HG02840 (cell line): ENCODE results near the gene STIMATE.

ENCODE experiments used
- ATAC-seq: cut with Tn5 transposase; IDR thresholded peaks from one replicate; pipeline ENCODE4 v1.9.1; 2021; ENCODE audit warnings: mild to moderate bottlenecking, moderate library complexity, moderate number of reproducible peaks; ENCODE audit not compliant: unreplicated experiment, low FRiP score

Gene STIMATE

DNA sequence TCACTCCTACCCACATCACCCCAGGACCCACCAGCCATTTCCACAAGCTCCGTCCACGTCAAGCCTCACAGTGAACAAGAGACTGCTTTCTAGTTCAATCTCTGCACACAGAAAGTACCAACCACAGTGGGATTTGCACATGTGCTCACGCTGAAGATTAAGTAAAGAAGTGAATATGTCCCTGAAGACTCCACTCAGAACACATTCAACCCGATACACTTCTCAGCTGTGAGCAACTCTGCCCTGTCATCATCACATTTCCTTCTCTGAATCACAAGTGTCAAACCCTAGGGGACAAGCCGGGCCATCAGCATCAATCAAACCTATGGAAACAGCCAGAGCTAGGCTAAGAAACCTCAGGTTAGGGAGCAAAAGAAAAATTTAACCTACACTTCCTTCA, 1.9 kb downstream of the STIMATE start:
- ATAC-seq, result no peak

DNA sequence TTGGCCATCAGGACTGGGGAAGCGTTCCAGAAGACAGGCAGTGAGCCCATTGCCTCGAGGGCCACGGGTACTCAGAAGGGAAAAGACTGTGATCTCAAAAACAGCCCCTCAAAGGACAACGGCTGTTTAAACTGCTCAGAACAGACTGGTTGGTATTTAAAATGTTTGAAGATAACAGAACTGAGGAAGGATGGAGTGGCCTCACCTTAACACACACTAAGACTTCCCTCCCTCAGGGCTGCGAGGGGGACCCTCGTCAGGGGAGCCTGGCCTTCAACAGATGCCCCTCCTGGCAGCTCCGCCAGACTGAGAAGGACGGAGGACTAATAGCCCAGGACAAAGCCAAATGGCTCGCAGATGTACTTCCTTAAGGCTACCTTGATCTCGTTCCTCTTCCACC, 2.6 kb downstream of the STIMATE start:
- no peak for ATAC-seq

DNA sequence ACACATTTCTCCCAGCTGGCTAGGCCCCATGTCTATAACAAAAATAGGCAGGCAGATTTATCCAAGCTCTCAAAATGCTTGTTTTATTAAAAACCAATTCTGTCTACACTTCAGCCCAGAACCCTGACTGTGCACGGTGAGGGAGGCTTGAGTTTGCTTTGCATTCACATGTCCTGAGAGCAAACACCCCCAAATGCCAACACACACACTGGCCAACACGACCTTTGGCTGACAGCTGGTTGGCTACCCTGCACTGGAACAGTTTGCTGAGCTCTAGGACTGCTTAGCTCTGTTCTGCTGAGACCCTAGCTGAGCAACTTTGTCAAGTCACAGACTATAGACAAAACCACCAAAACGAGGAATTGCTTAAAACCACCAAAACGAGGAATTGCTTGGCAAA, 3.6 kb downstream of the STIMATE start:
- ATAC-seq, result no peak

DNA sequence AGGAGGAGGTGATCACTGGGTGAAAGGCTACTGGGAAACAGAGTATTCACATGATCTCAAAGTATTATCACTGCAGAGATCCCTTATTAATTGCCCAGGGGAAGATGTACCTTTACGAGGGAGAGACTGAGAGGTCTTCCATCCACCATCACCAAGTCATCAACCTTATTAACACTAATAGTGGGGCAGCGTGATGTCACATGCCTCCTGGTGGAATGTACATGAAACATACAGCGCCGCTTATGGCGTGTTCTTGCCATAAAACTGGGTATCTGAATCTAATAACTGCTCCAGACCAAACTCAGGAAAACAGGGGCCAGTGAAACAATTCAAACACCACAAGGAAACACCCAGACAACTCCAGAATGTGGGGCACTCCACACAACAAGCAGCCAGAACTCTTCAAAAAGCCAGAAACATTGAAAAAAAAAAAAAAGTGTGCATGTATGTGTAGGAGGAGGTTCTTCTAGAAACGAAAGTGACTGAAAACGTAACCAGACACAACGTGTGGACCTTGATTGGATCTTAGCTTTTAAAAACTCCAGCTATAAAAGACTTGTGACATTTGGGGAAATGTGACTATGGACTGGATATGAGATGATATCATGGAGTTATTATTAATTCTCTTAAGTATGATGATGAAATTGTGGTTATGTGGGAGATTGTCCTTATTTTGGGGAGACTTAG, 4.6 kb downstream of the STIMATE start:
- ATAC-seq, result no peak

DNA sequence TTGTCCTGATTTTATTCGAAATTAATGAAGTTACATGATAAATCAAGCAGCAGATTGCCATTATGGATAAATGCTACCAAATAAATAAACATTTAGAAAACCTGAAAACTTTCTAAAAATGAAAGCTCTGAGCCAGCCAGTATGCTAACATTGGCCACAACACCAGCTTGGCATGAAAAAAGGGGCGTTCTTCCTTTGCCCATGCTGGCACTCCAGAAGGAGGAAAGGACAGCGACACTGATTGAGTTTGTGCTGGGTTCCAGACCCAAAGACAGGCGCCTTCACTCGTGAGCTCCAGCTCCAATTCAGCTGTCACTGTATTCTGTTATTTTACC, 5.1 kb downstream of the STIMATE start:
- ATAC-seq, result no peak

DNA sequence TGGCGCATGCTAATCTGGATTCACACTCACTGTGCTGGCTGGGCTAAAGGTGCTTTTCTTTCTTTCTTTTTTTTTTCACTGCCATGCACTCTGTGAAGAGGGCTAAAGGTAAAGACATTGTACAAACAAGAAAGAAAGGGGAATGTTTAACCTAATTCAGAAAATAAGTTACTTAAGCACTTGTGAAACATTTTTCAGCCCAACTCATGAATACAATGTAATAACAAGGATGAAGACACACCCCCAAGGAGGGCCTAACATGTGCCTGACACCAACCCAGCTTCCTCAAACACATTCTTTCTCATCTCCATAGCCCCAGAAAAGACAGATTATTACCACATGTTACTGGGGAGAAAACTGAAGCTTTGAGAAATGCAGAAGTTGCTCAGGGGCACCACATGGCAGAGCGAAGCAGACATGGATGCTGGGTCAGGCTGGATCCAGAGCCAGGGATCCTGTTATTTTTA, 5.7 kb downstream of the STIMATE start:
- ATAC-seq, result no peak

DNA sequence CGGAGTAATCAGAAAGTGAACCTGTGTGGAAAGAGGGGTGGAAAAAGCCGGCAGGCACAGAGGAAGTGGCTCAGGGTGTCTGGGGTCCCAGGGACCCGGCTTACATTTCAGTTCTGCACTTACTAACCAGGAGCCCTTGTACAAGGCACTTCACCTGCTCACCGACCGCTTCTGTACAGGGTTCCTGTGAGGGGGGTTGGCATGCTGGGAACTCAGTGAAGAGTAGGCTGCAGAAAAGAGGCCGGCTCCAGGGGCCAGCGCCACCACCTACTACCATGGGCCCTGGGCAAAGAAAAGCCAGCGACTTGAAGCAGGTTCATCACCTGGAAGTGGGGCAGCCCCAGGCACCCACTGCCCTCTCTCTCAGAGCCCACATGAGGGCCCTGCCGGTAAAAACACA, 6.2 kb downstream of the STIMATE start:
- ATAC-seq, result no peak

DNA sequence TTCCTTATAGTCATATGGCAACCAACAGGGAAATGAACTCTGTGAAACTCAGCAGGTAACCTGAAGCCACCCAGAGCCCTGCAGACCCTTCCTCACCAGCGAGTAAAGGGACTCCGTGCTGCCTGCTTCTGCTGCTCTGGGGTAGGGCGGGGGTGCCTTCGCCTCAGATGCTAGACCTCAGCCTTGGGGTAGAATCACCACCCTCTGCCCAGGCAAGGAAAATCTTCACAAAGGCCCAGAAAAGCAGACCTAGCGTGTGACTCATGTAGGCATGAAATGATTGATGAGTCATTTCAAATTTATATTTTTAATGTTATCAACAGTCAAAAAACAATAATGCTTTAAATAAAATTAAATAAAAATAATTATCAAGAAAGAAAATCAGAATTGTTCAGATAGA, 6.6 kb downstream of the STIMATE start:
- no peak for ATAC-seq

DNA sequence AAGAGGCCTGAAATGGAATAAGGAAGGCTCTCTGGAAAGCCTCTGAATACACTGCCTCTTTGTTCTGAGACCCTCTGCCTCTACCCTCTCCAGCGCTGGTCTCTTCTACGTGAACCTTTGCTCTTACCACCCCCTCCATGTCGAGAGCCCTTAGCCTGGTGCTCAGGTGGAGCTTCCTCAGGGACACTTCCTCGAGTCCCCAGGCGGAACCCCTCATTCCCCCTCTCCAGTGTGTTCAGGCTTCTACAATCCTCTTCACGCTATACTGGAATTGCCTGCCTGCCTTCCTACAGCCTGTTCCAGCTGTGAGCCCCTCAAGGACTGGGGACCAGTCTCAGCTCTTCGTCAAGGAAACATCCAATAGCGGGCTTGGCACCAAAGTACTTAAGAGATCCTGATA, 7.4 kb downstream of the STIMATE start:
- no peak for ATAC-seq

DNA sequence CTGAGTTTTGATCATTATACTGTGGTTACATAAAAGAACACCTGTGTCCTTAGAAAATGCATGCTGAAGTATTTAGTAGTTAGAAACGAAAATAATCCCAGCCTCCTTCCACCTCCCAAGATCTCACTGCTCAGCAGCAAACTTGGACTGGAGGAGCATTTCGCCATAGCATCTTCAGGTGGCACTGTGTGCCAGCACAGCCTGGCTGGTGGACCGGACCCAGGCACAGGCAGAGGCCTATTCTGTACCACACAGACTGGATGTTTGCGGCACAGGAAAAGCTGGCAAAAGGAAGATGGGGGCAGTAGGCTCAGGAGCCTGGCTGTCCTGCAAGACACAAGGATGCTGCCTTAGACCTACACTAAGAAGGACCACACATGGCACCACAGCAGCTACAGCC, 10.2 kb downstream of the STIMATE start:
- no peak for ATAC-seq

DNA sequence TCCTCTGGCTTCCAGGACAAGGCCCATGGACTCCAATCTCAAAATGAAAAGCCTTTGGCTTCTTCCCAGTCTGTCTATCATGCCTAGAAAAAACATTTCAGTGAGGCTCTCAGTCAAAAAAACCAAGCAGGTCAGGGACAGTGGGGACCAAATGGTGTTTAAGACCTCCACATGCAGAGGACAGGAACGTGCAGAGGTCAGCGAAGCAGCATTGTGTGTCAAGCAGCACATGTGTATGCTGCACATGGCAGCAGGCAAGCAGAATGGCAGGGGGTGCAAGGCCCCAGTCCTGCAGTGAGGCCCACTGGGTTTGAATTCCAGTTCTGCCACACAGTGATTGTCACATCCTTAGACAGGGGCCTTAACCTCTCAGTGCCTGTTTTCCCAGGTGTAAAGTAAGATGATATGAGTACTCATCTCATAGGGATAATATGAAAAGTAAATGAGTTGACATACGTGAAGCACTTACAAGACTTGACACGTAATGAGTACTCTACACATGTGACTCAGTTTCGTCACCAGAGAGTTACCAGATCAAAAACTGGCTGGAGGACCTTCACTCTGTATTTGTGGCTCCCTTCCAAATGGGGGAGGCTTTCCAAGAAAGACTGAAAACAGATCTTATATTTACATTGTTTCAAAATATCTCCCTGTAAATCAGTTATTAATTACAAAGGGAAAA, 11.2 kb downstream of the STIMATE start:
- no peak for ATAC-seq

DNA sequence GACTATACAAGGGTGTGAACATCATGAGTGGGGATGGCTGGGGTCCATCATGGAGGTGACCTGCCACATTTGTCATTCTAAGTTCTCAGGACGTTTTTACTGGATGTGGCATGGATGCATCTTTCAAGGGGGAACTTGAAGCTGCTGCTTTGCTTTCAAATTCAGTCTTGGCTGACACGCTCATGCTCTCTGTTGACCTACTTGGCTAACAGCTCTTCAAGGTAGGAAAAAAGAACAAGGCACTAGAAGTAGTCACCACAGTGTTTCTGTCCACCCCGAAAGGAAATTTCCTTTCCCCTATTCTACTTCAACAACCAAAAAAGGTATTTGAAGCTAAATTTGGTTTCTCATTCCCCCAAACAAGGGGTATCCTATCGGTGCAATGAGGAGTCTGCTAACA, 15.0 kb downstream of the STIMATE start:
- ATAC-seq, result no peak

DNA sequence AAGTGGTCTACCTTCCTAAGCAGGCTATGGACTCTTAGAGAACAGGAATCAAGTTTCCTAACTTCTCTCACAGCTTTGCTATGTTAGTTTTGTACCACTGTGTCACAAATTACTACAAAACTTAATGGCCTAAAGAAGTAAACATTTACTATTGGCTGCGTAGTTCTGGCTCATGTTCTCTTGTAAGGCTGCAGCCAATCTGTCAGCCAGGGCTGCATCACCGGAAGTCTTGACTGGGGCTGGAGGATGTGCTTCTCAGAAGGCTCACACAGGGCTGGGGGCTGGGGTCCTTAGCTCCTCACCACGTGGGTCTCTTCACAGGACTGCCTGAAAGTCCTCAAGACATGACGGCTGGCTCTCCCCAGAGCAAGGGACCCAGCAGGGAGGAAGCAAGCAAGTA, 15.5 kb downstream of the STIMATE start:
- no peak for ATAC-seq

DNA sequence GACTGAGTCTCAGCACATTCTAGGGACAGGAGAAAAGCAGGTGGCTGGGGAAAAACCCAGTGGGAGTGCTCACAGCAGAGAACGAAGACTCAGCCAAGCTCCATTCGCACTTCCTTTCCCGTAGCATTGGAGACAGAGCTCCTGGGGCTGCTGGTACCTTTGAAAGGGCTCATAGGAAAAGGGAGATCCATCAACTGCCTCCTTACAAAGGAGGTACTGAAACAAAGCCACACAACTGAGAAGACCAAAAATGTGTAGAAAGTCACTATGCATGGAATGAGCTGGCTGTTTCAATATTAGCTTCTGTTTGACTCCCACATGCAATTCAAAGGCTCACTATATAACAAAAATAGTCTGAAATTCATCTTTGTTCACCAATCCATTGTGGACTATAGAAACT, 16.9 kb downstream of the STIMATE start:
- ATAC-seq, result no peak

DNA sequence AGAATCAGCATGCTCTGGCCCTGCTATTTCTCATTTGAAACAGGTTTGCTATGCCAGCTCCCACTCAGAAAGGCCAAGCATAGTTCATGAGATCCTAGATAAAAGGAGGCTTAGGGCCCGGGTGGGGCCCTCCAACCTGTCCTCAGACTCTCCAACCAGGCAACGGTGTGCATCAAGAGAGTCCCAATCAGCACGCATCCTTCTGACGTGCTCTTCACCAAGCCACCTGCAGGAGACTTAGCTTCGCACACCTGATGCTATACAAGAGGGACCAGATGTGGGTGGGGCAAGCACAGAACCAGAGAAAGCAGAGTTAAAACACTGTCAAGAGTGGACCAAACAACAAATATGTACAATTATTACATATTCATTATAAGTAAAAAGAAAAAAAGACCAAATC, 17.3 kb downstream of the STIMATE start:
- ATAC-seq, result no peak

DNA sequence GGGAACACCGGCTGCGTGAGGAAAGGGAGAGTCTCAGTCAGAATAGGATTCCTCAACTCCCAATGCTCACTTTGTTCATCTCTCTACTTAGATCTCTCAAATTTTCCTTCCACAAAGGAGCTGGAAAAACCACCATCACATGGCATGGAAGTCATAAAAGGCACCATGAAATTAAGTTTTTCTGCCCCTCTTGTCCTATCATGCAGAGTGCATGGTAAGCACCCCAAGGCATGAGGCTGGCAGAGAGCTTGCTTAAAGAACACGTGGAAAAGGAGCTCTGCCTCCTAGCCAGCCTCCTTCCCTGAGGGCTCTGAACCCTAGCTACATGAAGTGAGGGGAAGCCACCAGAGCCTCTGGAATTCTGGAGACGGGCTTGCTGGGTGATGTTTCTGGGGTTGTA, 17.8 kb downstream of the STIMATE start:
- ATAC-seq, result no peak

DNA sequence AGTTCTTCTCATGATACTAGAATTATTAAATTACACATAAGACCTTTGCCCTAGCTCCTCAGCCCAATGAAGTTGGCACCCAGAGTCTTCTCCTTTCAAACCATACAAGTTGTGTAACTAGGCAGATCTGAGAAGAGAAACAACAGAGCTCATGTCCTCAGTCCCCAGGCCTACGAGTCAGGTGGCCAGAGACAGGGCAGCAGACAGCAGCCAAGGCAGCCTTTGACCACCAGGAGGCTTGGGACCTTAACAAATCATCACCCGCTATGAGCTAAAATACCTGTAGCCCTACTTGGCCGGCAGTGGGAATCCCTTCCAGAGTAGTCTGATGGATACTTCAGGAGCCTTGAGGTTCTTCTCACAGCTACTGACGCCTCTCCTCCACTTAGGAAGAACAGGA, 18.3 kb downstream of the STIMATE start:
- ATAC-seq, result no peak

DNA sequence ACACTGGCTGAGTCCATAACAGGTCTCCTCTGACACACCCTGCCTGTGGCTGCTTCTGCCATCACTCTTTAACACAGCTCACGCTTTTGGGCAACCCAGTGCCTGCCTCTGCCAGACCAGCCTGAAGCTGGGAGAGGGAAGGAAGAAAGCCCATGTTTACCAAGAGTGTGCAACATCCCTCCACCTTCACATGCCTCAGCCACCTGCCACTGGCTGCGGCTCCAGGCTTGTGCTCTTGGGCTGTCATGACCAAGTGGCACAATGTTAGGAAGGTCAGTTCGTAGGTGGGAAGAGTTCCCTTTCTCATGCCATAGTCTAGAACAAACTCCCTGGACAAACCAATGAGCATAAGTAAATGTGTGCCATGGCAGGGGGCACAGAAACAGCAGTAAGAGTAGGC, 20.3 kb downstream of the STIMATE start:
- ATAC-seq, result no peak

DNA sequence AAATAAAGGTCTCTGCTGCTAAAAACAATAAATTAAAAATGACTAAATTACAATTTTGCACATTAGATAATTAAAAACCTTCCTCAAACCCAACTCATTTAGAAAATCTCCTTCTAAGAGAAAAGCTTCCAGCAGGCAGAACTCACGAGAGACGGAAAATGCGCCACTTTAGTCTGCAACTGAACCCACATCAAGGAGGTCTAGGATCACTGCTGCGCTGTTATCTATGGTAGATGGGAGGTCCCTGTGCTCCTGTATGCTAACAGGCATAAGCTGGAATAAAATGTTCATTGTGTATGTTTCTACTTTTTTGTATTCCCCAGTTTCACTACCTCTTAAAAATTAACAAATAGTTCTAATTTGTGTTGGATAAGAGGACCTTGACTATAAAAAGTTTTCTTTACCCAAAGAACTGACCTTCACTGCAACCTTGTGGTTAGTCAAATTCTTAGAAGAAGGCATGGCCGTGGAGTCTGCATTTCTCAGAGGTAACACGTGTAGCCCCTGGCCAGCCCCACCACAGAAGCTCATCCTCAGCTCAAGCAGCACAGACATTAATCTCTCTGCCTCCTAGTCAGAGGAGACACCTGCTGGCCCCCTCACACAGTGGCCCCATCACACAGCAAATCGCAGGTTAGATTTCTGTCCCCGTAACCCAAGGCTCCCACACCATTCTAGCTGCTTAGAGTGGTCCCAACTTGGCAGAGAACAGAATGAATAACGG, 22.3 kb downstream of the STIMATE start:
- ATAC-seq, result no peak

DNA sequence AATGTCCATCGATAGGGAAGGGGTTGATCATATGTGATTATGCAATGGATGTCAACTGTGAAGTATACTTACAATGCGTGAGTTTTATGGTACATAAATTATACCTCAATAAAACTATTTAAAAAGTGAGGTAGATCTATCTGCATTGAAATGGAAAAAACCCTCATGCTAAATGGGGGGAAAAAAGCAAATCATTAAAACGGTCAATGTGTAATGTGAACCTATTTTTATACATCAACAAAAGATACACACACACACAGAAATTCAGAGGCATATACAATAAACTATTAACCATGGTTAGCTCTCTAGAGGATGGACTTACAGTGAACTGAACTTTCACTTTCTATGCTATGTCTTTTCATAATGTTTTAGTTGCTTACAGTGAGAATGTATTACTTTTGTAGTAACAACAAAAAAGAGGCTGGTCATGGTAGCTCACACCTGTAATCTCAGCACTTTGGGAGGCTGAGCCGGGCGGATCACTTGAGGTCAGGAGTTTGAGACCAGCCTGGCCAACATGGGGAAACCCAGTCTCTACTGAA, 23.1 kb downstream of the STIMATE start:
- no peak for ATAC-seq

DNA sequence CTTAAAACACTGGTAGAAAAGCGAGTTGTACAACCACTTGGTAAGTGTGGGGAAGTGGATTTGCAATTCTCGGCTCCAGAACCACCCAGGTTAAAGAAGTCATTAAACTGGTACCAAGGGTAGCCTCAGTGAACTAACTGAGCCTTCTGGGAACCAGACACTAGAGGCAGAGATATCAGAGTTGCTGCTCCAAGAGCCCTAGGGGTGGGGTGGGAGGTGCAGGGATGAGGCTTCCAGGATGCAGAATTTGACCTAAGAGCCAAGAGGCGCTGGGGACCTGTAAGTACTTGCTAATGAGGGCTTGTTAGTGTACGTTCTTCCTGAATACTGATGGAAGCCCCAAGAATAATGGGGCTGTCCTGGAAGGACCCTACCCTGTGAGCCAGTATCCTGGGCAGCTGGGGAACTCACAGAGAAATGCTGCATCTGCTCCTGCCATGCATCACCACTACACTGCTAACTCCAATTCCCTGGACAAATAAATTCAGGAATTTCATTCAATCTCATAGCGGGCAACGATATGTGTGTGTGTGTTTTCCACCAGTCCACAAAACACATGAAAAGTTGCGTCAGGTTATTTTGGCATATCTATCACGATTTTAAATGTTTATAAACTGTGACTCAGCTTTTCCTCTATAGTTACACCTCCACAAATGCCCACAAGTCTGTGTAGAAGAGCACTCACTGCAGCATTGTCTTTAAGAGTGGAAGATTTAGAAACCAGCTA, 23.8 kb downstream of the STIMATE start:
- no peak for ATAC-seq
